Stomach (tissue), 9 donors: Measurements from ENCODE around the gene MKNK2. TPM values are rescaled to one million over a fixed set of nuclear protein-coding genes. Genes with fewer than 3 reads are reported as not detected.
A peak's percentile ranks its signal among the peaks of the same experiment; 100 is the strongest.

Experiments used
- DNase-seq, 2 donors: peaks; one replicate each; pipeline versions ENCODE4 v3.0.0 to v3.0.0-alpha.2; 2013 to 2019
- H3K27ac ChIP-seq, 5 donors: fragments of 200-600 bp in 4 of 5; sonication (generic) in 4 of 5; one replicate each; pipeline ENCODE4 v1.5.1; 2013 to 2019; ENCODE audit warnings: mild to moderate bottlenecking in 1 of 5, moderate library complexity in 1 of 5
- H3K27me3 ChIP-seq, 3 donors: fragments of 200-600 bp; sonication (generic); one replicate each; pipeline ENCODE4 v1.5.1; 2017 to 2019; ENCODE audit warnings: mixed run types in 1 of 3
- H3K36me3 ChIP-seq, 4 donors: fragments of 200-600 bp; sonication (generic); 1 replicate in 3 of 4; 2 replicates in 1 of 4; pipeline ENCODE4 v1.5.1; 2016 to 2019
- H3K4me1 ChIP-seq, 4 donors: fragments of 200-600 bp; sonication (generic); one replicate each; pipeline ENCODE4 v1.5.1; 2016 to 2019
- H3K4me3 ChIP-seq, 4 donors: fragments of 200-600 bp; sonication (generic) in 3 of 4; one replicate each; pipeline ENCODE4 v1.5.1; 2016 to 2019; ENCODE audit warnings: mild to moderate bottlenecking in 1 of 4
- H3K9me3 ChIP-seq, 4 donors: fragments of 200-600 bp; sonication (generic); one replicate each; pipeline ENCODE4 v1.5.1; 2016 to 2019
- CTCF ChIP-seq, 7 experiments: fragments of 450-650 bp in 4 of 7; fragments of 200-600 bp in 3 of 7; sonication (generic) in 3 of 7; IDR thresholded peaks; one replicate each; pipeline ENCODE4 v1.5.1; 2016 to 2019; ENCODE audit warnings: antibody characterized with exemption in 7 of 7, control low read depth in 2 of 7, mild to moderate bottlenecking in 1 of 7
- EP300 ChIP-seq: sonication (generic); formaldehyde crosslinking; IDR thresholded peaks from one replicate; pipeline ENCODE4 v1.6.1; 2017; ENCODE audit warnings: antibody characterized with exemption
- POLR2A ChIP-seq, 4 donors: fragments of 450-650 bp; IDR thresholded peaks; one replicate each; pipeline ENCODE4 v1.6.1; 2016; ENCODE audit warnings: antibody characterized with exemption in 4 of 4, control low read depth in 2 of 4, mild to moderate bottlenecking in 1 of 4, moderate library complexity in 1 of 4
- POLR2AphosphoS5 ChIP-seq, 3 donors: sonication (generic); formaldehyde crosslinking; IDR thresholded peaks; one replicate each; pipeline ENCODE4 v1.6.1; 2016; ENCODE audit warnings: antibody characterized with exemption in 3 of 3
- WGBS, 5 donors: extraction: QIAGEN DNeasy Blood & Tissue Kit in 3 of 5; methylation state at CpG; one replicate each; pipeline versions ENCODE4 v1.1.5 to v1.1.7; 2013 to 2018; 5-methylcytosine and 5-hydroxymethylcytosine counted together
- intact Hi-C: fragments of 100-400 bp; cut with DNase I; formaldehyde crosslinking; loops from one replicate; pipeline ENCODE4 v1.15.1; 2023; ENCODE audit warnings: low total_unique reads
- polyA plus RNA-seq, 3 donors: library from polyadenylated mRNA; stranded (reverse); fragments of 200-250 nt; gene quantifications; one replicate each; pipeline ENCODE4 v1.2.3, GENCODE V29; 2013
- total RNA-seq, 5 donors: library from RNA; depleted of rRNA; stranded (reverse); fragments of >200 nt; gene quantifications; one replicate each; pipeline versions ENCODE4 v1.1.0 to v1.2.3, GENCODE V29; 2014 to 2016
- donor health status: healthy with polysubstance abuse.
- donor health status: Bipolar disorder and iron deficiency.
- donor health status: healthy.

Gene MKNK2
- total and polyA plus RNA-seq, 8 donors = 38.7 to 192 (median 113) TPM

- Histone ChIP-seq H3K27me3 (no peaks in the 10 kb centered on the region), H3K4me3 (no peak overlapping the region), H3K36me3 (peaks cover 58 to 72% (median 71%) of the 10 kb centered on the region in 4 donors), H3K27ac (no peak overlapping the region), H3K4me1 (peaks cover 7 to 39% (median 12%) of the 10 kb centered on the region in 4 donors), H3K9me3 (no peaks in the 10 kb centered on the region)
- no peak for DNase-seq
- intact Hi-C loops = loop anchor here (5.0 to 10.0 kb wide), 2 partner anchors 51 to 138 kb away; no protein-coding TSS in a partner anchor
- TF ChIP-seq POLR2A (IDR thresholded peaks at IDR 0.05) = no peak
- no peak for TF ChIP-seq POLR2AphosphoS5 (IDR thresholded peaks at IDR 0.05)
- TF ChIP-seq EP300 = no peak
- TF ChIP-seq CTCF (IDR thresholded peaks at IDR 0.05) = no peak
- 87 to 92% (median 91%) methylated on average over 28 to 32 of the region's 32 CpGs for WGBS, 5 donors
Measured at GRCh38 chr19:2072757-2073551, 21.9 kb upstream of the MKNK2 start.

GRCh38 chr19:2070986-2071673, 20.1 kb upstream of the MKNK2 start:
- H3K36me3 ChIP-seq = peaks cover 40 to 54% (median 53%) of the 10 kb centered on the region in 4 donors
- H3K27me3 ChIP-seq = no peaks in the 10 kb centered on the region
- peak overlapping the region in 1 of 5 donors; percentile 35 for H3K27ac ChIP-seq
- TF ChIP-seq CTCF (IDR thresholded peaks at IDR 0.05) = no peak
- no peak for TF ChIP-seq POLR2A (IDR thresholded peaks at IDR 0.05)
- no peak for TF ChIP-seq POLR2AphosphoS5 (IDR thresholded peaks at IDR 0.05)
- no peak for TF ChIP-seq EP300
- H3K4me1 ChIP-seq = peaks cover 7 to 39% (median 12%) of the 10 kb centered on the region in 4 donors
- WGBS, 5 donors = 88 to 95% (median 90%) methylated on average over 19 of the region's 19 CpGs
- no peak overlapping the region for H3K4me3 ChIP-seq
- H3K9me3 ChIP-seq = no peaks in the 10 kb centered on the region
- intact Hi-C loops = loop anchor here (5.0 to 10.0 kb wide), 2 partner anchors 49 to 136 kb away; no protein-coding TSS in a partner anchor
- no peak for DNase-seq

GRCh38 chr19:2070436-2070827, 19.4 kb upstream of the MKNK2 start:
- 85 to 95% (median 93%) methylated on average over 10 of the region's 10 CpGs for WGBS, 5 donors
- no peak for DNase-seq

More at GRCh38 chr19:2070436-2070827, 19.4 kb upstream of the MKNK2 start:
- Histone ChIP-seq H3K4me1 (peaks cover 7 to 42% (median 15%) of the 10 kb centered on the region in 4 donors), H3K9me3 (no peaks in the 10 kb centered on the region), H3K36me3 (peaks cover 33 to 47% (median 46%) of the 10 kb centered on the region in 4 donors), H3K27me3 (no peaks in the 10 kb centered on the region), H3K4me3 (no peak overlapping the region), H3K27ac (peak overlapping the region in 1 of 5 donors; percentile 39)
- TF ChIP-seq POLR2A (IDR thresholded peaks at IDR 0.05) = no peak
- TF ChIP-seq CTCF (IDR thresholded peaks at IDR 0.05) = no peak
- TF ChIP-seq EP300 = no peak
- no peak for TF ChIP-seq POLR2AphosphoS5 (IDR thresholded peaks at IDR 0.05)
- intact Hi-C loops = loop anchor here (5.0 to 10.0 kb wide), 2 partner anchors 48 to 136 kb away; no protein-coding TSS in a partner anchor
